Hippocampal formation (tissue), 2 donors: Measurements from ENCODE around the gene SAFB2.

Source experiments
- DNase-seq, 2 donors: peaks; one replicate each; lab custom pipeline; 2025; lab: John Stamatoyannopoulos, UW

The SAFB2 gene

DNA sequence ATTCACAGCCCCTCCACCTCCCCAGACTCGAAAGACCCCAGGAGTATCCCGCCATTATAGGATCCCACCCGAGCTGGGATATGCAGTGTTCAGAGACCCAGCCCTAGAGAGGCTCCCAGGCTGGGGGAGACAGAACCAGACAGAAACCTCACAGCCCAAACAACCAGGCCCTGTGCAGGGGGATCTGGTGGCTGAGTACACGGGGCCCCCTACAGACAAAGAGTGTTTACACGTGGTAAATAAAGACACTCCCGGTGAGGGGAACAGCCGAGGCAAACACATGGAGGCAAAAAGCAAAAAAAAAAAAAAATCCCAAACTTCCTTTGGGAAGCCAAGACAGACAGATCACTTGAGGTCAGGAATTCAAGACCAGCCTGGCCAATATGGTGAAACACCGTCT lies 79.9 kb downstream of the SAFB2 start:
- DNase-seq, result no peak

DNA sequence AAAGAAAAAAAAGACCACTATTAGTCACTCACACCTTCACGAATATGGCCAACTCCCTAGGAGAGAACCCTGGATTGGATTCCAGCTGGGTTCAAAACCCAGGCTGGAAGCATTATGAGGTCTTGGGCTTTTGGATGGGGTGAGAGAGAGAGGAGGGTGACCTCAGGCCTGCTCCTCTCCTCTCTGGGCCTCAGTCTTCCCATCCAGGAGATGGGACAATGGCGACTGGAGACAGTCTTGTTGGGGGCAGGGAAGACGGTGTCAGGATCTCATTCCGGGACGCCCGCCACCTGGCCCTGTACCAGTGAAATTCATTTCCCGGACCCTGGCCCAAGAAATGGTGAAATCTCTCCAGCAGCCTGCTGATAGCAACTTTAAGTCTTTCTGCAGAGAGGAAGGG lies 81.1 kb downstream of the SAFB2 start:
- no peak for DNase-seq

DNA sequence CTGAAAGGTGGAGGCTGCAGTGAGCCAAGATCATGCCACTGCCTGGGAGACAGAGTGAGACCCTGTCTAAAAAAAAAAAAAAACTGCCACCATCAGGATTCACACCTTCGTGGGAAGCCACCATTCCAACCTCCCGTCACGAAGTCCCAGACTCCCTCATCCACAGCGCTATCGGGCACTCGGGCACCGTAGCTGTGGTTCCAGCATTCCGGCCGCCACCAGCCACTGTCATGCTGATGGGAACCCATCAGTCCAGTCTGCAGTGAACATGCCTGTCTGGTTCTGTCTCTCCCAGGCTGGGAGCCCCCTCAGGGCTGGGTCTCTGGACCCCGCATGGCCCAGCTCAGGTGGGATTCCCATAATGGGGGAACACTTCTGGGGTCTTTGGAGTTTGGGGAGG lies 82.4 kb downstream of the SAFB2 start:
- no peak for DNase-seq

DNA sequence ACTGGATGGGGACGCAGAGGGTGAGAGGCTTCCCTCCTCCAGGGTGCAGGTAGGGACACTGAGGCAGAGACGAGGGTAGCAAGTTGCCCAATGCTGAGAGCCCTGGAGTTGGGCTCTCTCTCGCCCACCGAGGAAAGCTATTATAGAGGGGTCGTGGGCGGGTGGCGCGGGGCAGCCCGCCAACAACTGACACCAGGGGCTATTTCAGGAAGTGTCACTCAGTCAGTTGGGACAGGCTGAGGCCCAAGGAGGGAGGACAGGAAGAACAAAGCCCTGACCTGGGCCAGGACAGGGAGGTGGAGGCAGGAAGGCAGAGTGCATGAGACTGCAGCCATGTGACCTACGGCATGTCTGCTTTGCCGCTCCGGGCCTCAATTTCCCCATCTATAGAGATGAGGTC lies 84.7 kb downstream of the SAFB2 start:
- no peak for DNase-seq
